ENCODE data around the gene BTBD1.

GRCh38 chr15:83108266-83109219 is 41.5 kb upstream of the BTBD1 start:
- TF ChIP-seq CTCF (conservative IDR thresholded peaks at IDR 0.05; ENCODE audit: low read depth, low read length), result no peak
- no peak for TF ChIP-seq EZH2 (IDR thresholded peaks at IDR 0.05; ENCODE audit: borderline replicate concordance, low read depth, low read length, poor library complexity, severe bottlenecking)

All from A673 (cell line).